Kasumi-1 (cell line): ENCODE measurements around the gene ECHDC3.
A peak's percentile ranks its signal among the peaks of the same experiment; 100 is the strongest.
"Not testable (repeated sequence)": the region's sequence is repeated elsewhere in the genome, so short reads cannot be mapped to it uniquely, and the experiment has no call there.

Source experiments
- DNase-seq, 2 experiments: peaks; one replicate each; lab custom pipeline; 2025; lab: John Stamatoyannopoulos, UW

The ECHDC3 gene

DNA sequence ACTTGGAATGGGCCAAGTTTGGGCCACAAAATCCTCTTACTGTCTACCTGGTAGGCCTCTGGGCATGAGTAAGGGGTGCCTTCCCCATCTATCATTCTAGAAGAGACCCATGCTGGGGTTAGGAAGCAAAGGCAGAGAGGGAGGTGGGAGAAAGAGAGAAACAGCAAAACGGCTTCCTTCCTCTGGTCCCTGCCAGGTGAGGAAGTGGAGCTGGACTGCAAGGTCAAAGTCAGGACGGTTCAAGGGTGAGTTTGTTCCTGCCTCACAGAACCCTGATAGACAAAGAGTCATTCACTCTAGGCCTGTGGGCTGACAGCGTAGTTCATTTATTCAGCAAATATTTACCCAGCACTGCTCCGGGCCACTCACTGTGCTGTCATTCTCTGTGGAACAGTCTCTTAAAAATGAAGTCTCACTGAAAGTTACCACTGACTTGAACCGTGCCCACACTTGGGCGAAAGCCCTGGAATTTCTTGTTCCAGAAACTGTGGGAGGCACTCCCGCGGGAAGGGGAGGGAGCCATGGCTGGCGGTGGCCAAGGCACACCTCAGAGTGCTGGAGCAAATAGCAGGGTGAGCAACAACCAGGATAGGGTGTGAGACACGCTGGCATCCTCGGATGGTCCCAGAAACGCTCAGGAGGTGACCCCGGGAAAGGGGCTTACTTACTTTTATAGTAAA lies 26.2 kb upstream of the ECHDC3 start:
- no peak for DNase-seq

DNA sequence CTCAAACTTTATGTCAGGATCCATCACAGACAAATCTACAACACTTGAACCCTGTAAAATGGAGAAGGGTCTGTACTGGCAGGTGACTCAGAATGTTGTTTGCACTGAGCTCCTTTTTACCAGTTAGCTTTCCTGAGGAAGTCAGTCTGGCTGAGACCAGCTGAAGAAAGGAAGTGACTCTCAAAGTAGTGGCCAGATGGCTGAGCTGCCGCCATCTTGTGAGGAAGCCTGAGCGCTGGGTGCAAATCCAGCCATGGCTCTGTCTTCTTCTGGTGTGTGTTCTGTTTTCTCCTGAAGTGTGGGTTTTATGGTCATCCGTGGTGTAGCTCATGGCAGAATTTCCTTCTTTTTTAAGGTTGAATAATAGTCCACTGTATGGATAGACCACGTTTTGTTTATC lies 25.5 kb upstream of the ECHDC3 start:
- DNase-seq: peak in 1 of 2 experiments; percentile 21

DNA sequence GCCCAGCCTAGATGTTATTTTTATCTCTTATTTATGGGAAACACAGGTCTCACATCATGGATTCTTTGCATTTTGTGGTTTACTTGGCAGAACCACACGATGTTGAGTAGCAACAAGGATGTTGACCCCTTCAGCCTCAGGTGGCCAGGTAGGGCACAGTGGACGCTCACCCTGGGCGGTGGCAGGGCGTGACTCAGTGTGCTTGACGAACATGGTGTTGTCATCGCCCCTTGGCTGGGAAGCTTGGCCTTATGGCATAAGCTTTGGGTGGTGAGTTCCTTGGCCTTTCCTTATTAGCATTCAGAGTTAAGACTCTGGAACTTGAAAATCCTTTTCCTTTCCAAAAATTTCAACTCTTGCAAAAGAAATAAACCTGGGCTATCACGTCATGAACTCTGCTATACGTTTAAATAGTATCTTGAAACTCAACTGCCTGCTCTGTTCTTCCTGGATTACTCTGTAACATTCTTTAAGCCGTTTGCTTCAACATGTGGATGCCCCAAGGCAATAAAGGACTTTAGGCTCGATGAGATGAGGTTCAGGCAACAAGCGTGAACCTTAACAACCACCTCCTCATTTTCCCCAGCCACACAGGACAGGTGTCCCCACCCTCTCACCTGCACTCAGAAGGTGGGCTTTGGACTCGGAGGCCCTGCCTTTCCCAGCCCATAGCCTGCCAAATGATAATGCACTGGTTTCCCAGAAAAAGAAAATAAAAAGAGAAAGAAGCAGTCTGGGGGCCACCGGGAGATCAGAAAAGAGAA lies 22.5 kb upstream of the ECHDC3 start:
- no peak for DNase-seq

DNA sequence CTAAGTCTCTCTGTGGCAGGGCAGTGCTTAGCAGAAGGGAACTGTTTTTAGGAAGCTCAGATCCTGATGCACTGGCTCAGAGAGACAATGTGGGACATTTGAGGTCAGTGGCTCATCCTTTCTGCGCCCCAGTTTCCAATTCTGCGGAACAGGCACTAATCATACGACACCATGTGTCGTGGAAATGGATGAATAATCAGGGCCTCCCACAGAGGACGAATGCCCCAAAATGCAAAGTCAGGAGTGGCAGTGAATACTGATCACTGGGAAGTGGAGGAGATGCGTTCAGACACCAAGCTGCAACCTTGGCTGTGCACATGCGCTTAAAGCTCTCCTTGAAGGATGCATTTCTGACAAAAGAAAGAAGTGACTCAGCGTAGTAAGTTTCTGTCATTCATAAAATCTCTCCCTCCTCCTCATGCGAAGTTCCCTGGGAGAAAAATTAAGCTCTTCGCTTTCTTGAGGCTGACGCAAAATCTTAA lies 21.9 kb upstream of the ECHDC3 start:
- DNase-seq: peak; percentile 82 to 89

DNA sequence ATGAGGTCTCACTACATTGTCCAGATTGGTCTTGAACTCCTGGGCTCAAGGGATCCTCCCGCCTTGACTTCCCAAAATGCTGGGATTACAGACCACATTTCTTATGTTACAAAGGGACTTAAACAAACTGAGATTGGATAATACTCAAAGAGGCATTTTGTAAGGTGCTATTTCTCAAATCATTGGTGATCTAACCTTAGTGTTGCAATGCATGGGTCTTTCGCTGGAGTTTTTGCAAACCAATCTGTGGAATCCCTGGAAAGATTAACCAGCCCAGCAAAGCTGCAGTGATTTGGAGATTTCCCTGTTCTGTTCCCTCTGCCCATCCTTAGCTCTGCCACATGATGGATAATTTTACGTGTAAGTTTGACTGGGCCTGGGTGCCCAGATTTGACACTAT lies 20.4 kb upstream of the ECHDC3 start:
- no peak for DNase-seq

DNA sequence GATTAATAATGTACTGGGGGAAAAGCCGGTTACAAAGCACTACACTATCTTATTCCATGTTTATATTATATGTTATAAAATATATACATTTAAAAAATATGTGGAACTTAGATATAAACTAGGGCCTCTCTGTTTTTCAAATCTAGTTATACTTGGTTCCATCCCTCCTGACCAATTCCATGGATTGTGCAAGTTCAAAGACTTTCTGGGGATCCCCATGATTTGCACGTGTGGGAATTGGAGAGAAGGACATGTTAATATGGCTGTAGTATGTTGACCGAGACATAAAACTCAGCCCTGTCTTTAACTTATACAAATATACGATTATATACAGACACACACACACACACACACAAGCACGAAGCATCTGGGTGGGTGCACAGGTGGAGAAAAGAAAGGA lies 18.8 kb upstream of the ECHDC3 start:
- no peak for DNase-seq

DNA sequence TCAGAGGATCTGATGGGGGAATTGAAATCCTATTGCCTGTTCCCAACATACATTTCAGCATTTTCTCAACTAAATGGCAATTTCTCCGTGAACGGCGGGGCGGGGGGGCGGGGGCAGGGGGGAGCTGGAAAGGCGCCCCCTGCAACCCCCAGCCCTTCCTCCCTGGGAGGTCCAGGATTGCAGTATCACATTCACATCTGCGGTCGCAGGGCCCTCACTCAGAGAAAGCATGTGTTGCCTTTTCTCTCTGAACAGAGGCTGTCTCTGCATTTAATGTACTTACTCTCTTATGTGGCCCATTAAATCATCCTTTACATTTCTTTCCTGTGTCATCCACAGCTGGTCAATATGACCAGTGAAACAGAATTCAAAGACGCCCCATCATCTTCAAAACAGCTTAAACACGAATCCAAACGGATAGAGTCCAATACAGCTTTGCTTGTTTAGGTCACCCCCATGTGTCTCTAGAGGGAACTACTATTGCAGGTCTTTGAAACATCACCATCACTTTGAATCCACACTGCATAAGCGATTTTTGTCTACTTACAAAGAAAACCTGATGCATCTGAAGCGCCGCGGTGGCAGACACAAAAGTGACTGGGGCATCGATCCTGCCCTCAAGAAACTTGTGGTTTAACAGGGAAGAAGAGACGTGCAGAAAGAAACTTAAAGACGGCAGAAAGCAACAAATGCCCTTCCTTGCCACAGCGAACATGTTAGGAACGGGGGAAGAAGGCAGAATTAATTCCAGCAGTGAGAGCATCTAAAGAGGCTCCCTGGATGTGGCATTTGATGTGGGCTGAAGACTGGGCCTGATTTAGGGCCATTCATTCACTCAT lies 17.0 kb upstream of the ECHDC3 start:
- DNase-seq: peak; percentile 90 to 94

DNA sequence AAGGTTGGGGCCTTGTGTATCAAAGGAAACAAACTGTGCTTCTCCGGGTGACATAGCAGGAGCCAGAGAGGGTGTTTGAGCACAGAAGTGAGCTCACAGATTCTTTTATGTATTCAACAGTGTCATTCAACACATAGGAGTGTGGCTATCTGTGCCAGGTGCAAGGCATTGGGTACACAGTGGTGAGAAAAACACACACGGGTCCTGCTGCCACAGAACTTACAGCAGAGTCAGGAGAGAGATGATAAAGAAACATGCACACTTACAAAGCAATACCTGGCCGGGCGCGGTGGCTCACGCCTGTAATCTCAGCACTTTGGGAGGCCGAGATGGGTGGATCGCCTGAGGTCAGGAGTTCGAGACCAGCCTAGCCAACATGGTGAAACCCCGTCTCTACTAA lies 16.3 kb upstream of the ECHDC3 start:
- DNase-seq: no peak

DNA sequence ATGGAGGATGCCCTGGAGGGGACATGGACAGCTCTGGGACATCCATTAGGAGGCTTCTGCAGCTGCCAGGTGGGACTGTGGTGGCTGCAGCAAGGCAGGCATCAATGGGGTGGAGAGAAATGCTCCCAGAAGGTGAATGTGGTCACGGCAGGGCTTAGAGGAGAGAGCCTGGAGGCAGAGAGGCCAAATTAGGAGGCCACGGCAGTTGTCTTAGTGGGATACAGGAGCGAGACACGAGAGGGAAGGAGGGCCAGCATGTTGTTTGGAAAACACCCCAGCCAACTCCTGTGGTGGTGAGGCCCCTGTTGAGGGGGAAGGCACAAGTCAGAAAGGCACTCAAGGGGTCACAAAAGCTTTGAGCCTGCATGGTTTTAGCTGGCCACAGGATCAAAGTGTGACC lies 14.6 kb upstream of the ECHDC3 start:
- no peak for DNase-seq

DNA sequence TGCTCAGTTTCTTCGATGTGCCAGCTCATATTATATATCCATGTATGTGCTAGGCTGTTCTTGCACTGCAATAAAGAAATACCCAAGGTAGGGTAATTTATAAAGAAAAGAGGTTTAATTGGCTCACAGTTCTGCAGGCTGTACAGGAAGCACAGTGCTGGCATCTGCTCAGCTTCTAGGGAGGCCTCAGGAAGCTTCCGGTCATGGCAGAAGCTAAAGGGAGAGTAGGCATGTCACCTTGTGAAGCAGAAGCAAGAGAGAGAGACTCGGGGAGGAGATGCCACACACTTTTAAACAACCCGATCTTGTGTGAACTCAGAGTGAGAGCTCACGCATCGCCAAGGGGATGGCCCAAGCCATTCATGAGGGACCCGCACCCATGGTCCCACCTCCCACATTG lies 13.8 kb upstream of the ECHDC3 start:
- no peak for DNase-seq

DNA sequence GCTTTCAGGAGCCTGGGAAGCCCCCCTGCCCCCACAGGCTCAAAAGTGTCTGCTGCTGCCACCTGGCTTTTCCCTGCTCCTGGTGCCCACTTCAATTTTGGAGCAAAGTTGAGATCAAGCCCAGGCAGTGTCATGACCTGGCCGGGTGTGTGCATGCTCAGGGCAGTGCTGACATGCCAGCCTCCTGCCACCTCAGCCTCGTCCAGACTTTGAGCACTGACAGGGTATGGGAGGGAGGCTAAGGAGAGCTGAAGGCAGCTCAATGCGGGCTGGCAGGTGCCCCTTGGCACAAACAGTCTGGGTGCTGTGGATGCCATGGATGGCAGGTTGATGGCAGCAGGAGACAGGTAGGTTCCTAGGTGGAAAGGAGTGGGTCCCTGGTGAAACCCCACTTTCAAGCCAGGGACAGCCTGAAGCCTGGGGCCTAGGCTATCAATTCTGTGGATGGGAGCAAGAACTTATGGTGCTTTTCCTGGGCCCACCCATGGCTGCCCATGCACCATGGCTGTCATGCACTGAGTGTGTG lies 12.3 kb upstream of the ECHDC3 start:
- no peak for DNase-seq

DNA sequence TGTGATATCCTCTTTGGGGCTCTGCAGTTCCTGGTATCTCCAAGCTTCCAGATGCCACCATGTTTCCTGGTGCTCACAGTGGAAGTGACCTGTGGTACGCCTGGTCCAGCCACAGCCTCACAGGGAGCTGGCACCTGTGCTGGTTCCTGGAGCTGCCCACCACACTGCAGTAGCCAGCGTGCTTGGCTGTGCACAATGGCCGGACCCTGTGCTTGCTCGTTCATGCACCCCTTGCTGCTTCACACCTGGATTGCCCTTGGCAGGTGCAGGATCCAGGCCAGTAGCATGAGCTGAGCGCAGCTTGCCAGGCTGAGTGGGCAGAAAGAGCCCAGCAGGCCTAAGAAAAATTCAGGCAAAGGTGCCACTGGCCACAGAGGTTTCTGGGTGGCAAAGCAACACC lies 11.4 kb upstream of the ECHDC3 start:
- no peak for DNase-seq

DNA sequence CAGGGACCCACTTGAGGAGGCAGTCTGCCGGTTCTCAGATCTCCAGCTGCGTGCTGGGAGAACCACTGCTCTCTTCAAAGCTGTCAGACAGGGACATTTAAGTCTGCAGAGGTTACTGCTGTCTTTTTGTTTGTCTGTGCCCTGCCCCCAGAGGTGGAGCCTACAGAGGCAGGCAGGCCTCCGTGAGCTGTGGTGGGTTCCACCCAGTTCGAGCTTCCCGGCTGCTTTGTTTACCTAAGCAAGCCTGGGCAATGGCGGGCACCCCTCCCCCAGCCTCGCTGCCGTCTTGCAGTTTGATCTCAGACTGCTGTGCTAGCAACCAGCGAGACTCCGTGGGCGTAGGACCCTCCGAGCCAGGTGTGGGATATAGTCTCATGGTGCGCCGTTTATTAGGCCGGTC lies 5.4 kb upstream of the ECHDC3 start:
- not testable (repeated sequence) for DNase-seq

DNA sequence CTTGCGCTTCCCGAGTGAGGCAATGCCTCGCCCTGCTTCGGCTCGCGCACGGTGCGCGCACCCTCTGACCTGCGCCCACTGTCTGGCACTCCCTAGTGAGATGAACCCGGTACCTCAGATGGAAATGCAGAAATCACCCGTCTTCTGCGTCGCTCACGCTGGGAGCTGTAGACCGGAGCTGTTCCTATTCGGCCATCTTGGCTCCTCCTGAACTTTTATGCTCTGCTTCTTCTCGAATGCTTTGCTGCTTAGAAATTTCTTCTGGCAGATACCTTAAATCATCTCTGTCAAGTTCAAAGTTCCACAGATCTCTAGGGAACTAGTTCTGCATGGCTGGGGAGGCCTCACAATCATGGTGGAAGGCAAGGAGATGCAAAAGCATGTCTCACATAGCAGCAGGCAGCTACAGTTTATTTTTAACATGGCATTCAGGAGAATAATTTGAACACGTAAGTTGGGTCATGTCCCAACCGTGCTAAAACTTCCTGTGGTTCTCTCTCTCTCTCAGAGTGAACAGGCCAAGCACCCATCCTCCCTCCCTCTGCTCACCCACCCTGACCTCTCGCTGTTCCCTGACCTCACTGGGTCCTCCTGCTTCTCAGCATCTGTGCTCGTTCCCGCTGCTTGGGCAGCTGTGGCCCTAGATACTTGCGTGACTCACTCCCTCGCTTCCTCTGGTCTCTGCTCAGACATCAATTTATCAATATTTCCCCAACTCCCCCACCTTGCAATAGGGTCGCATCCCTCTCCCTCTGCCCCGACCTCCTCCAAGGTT lies 4.7 kb upstream of the ECHDC3 start:
- DNase-seq: not testable (repeated sequence)

DNA sequence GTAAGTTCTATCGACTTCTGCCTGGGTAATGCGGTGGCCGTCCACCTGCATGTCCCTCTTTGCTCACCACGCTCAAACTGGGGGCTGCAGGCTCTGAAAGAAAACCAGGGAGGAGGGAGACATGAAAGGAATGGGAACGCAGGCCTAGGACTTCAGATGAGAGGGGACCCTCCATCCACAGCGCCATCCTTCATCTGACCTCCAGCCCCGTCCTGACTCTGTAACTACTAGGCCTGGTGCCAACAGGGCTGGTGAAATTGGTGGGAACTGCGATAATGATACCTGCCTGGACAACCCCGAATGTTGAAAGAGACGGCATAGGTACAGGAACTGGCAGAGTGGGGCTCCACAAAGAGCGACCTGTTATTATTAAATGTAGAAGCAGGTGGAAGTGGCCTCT lies 1.3 kb upstream of the ECHDC3 start:
- DNase-seq: no peak

DNA sequence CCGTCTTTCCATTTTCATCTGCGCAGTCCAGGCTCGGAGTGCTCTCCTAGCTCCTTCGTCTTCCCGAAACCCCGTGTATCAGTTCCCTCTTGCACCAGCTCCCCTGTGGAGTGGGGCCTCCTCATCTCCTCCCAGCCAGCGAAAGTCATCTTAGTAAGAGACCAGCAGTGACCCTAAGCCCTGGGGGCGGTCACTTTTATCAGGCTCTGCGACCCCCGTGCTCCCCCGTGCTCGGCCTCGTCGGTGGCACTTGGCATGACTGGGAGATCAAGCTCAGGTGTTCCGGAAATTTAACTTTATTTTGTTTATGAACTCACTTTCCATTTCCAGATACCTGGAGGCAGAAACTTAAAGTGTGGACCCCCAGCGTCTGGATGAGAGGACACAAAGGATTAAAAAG lies 574 bp upstream of the ECHDC3 start:
- DNase-seq: no peak

DNA sequence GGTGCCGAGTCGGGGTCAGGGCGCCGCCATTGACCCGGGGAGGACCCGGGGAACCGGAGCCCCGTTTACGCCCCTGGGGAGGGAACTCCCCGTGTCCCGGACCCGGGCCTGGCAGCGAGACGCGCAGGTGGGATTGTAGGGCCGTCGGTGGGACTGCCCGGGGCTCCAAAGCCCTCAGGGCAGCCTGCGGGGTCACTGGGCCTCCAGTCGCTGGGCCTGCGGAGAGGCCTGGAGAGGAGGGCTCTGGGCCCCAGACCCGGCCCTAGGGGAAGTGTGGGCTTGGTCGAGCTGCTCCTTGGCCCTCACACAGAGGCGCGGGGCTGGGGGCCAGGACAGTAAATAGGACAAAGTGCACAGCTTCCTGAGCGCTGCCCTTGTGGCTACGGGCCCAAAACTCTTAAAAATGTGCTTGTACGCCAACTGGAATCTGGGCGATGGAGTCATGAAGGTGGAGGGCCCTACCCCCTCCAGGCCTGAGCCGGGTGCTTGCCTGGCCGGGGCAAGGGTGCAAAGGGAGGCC lies 657 bp downstream of the ECHDC3 start:
- DNase-seq: no peak

DNA sequence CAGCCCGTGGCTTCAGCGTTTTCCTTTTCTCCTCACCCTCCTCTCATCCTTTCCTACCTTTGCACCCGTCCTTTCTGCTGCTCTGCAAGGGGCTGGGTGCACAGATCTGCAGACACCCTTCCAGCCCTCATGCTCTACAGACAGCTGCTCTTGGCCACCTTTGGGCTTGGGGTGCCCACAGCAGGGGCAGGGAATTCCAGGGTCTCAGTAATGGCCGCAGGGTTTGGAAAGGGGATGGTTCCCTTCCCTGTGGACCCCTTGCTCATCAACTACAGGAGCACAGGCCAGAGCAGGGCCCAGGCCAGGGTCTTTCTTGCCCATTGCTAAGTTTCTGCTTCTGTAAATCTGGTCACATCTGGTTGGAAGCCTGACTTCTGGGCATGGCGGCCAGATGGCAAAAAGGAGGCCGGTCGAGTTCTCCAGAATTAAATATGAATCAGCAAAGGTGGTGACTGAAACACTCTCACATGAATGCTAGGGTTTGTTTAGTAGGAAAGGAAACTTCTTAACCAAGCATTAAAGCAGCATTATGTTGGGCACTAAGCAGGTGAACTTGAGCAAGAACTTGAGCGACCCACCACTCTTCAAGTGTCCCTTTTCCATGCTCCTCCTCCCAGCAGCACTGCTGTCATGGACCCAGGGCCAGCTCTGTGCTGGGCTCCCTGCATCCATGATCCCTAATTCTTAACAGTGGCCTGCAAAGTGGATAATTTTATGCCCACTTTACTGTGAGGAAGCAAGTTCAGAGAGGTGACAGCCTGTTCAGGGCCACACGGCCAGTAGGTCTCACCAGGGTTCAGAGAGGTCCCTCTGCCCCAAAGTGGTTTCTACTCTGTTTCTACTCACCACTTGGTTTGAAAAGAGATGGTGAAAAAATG lies 1.5 kb downstream of the ECHDC3 start:
- DNase-seq: no peak

DNA sequence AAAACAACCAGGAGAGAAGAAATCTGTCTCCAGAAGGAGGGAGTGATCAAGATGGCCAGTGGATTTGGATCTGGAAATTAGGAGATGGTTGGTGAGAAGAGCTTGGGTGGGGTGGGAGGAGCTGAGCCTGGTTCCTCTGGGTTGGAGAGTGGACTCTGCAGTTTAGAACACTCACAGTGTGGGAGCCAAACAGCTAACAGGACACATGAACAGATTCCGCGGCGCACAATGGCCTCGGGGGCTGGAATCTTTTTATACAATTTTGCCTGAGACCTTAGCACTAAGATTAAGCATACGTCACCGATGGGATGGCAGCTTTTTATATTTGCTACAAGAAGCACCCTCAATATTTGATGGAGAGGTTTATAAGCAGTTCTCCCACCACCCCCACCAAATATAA lies 2.9 kb downstream of the ECHDC3 start:
- DNase-seq: no peak

DNA sequence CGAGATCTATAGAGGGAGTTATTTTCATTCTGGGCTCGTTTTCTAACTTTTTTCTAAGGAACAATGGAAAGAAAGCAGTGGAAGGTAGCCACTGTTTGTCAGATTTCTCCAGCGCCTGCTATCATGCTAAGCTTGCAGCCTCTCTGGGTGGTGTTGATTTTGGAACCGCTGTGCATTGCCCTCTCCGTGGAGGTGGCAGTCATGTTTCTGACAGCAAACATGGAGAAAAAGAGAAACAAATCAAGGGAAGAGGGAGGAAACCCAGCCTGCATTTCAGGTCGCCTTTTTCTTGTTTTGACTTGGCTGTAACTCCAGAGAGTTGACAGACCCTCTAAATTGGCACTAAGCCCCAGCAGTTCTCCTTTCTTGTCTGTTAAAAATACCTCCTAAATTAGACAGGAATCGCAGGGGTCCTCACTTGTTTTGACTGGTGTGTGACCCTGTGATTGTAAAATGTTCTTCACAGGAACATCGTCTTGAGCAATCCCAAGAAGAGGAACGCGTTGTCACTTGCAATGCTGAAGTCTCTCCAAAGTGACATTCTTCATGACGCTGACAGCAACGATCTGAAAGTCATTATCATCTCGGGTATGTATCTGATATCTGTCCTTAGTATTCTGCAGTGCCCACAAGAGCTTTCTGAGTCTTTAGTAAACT lies 4.8 kb downstream of the ECHDC3 start:
- DNase-seq: peak; percentile 38 to 63
